Lower lobe of right lung (tissue), 2 donors: ENCODE results near the gene HOXA11. TPM values are rescaled to one million over a fixed set of nuclear protein-coding genes. Genes with fewer than 3 reads are reported as not detected.

Experiments used
- ATAC-seq, 2 donors: fragments of 200-7000 bp; cut with Tn5 transposase; one replicate each; pipeline ENCODE4 v1.9.1; 2020 to 2022; ENCODE audit warnings: mild to moderate bottlenecking in 2 of 2, moderate library complexity in 2 of 2
- DNase-seq: peaks from one replicate; pipeline ENCODE4 v3.0.0-alpha.2; 2020
- H3K27ac ChIP-seq: fragments of 200-600 bp; one replicate; pipeline ENCODE4 v1.8.0; 2022
- H3K27me3 ChIP-seq: fragments of 200-600 bp; one replicate; pipeline ENCODE4 v1.8.0; 2022; ENCODE audit warnings: low read depth
- H3K36me3 ChIP-seq: fragments of 200-600 bp; one replicate; pipeline ENCODE4 v1.8.0; 2022; ENCODE audit warnings: mild to moderate bottlenecking
- H3K4me1 ChIP-seq: fragments of 200-600 bp; one replicate; pipeline ENCODE4 v1.8.0; 2022
- H3K4me3 ChIP-seq: fragments of 200-600 bp; one replicate; pipeline ENCODE4 v1.8.0; 2022; ENCODE audit warnings: mild to moderate bottlenecking
- H3K9me3 ChIP-seq: fragments of 200-600 bp; one replicate; pipeline ENCODE4 v1.8.0; 2022
- intact Hi-C: fragments of 100-400 bp; cut with DNase I; formaldehyde crosslinking; loops from one replicate; pipeline ENCODE4 v1.11.0; 2022
- total RNA-seq: library from RNA; stranded (reverse); fragmentation: NEBNext Ultra II Directional; extraction: Animal tissue kit (Norgen Biotek cat#: 25700); gene quantifications from one replicate; pipeline ENCODE4 v1.2.1, GENCODE V29; 2021
- TF ChIP-seq, protein P1 (sequence below): fragments of 200-600 bp; IDR thresholded peaks from one replicate; pipeline ENCODE4 v1.8.0; 2022; ENCODE audit warnings: antibody characterized with exemption, mild to moderate bottlenecking
- donor health status: DM: no; HTN: yes; CAD: no; lungs with severe emphysema.

HOXA11 gene
- total RNA-seq, 1 donor from 2014 or later, result not detected

DNA sequence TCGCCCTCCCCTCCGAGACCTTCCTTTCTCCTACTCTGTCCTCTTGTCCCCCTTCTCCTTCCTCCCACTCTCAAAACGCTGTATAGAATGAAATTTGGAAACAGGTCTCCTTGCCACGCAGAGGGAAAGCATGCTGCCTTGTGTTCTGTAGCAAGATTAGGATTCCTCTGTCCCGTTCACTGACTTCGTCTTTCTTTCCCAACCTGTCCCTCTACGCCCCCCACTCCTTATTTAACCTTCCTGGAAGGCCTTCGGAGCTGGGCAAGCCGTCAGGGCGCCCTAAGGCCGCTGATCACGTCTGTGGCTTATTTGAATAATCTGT lies 21.0 kb downstream of the HOXA11 start:
- ATAC-seq (no peak), DNase-seq (no peak)
- Histone ChIP-seq H3K36me3 (no peaks in the 10 kb centered on the region), H3K4me3 (peak overlapping the region; percentile 50), H3K27me3 (peaks cover 95% of the 10 kb centered on the region), H3K4me1 (peaks cover 40% of the 10 kb centered on the region), H3K27ac (no peak overlapping the region), H3K9me3 (no peaks in the 10 kb centered on the region)
- intact Hi-C loops, result no loop called here
- TF ChIP-seq, protein P1, sequence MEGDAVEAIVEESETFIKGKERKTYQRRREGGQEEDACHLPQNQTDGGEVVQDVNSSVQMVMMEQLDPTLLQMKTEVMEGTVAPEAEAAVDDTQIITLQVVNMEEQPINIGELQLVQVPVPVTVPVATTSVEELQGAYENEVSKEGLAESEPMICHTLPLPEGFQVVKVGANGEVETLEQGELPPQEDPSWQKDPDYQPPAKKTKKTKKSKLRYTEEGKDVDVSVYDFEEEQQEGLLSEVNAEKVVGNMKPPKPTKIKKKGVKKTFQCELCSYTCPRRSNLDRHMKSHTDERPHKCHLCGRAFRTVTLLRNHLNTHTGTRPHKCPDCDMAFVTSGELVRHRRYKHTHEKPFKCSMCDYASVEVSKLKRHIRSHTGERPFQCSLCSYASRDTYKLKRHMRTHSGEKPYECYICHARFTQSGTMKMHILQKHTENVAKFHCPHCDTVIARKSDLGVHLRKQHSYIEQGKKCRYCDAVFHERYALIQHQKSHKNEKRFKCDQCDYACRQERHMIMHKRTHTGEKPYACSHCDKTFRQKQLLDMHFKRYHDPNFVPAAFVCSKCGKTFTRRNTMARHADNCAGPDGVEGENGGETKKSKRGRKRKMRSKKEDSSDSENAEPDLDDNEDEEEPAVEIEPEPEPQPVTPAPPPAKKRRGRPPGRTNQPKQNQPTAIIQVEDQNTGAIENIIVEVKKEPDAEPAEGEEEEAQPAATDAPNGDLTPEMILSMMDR, result no peak

GRCh38 chr7:27163288-27164044 lies 21.6 kb downstream of the HOXA11 start:
- intact Hi-C loops, result no loop called here
- peaks cover 40% of the 10 kb centered on the region for H3K4me1 ChIP-seq
- no peaks in the 10 kb centered on the region for H3K36me3 ChIP-seq
- no peak overlapping the region for H3K4me3 ChIP-seq
- no peak for ATAC-seq
- no peak overlapping the region for H3K27ac ChIP-seq
- peaks cover 95% of the 10 kb centered on the region for H3K27me3 ChIP-seq
- H3K9me3 ChIP-seq, result no peaks in the 10 kb centered on the region
- TF ChIP-seq, protein P1, result no peak
- no peak for DNase-seq

GRCh38 chr7:27162561-27163287 lies 22.3 kb downstream of the HOXA11 start:
- no peaks in the 10 kb centered on the region for H3K9me3 ChIP-seq
- ATAC-seq (no peak), DNase-seq (no peak)
- H3K4me1 ChIP-seq, result peaks cover 40% of the 10 kb centered on the region
- no peak overlapping the region for H3K4me3 ChIP-seq
- TF ChIP-seq, protein P1, result no peak
- H3K27me3 ChIP-seq, result peaks cover 95% of the 10 kb centered on the region
- H3K27ac ChIP-seq, result no peak overlapping the region
- H3K36me3 ChIP-seq, result no peaks in the 10 kb centered on the region
- intact Hi-C loops, result no loop called here

GRCh38 chr7:27161721-27162560 lies 23.1 kb downstream of the HOXA11 start:
- DNase-seq (peak; percentile 46), ATAC-seq (no peak)
- H3K4me1 ChIP-seq, result peaks cover 44% of the 10 kb centered on the region
- intact Hi-C loops, result no loop called here
- H3K27me3 ChIP-seq, result peaks cover 95% of the 10 kb centered on the region
- TF ChIP-seq, protein P1, result no peak
- H3K27ac ChIP-seq, result no peak overlapping the region
- H3K36me3 ChIP-seq, result no peaks in the 10 kb centered on the region
- no peaks in the 10 kb centered on the region for H3K9me3 ChIP-seq
- peak overlapping the region; percentile 63 for H3K4me3 ChIP-seq

GRCh38 chr7:27161214-27161720 lies 23.8 kb downstream of the HOXA11 start:
- no peaks in the 10 kb centered on the region for H3K9me3 ChIP-seq
- peak; percentile 78 for DNase-seq
- peak overlapping the region; percentile 63 for H3K4me3 ChIP-seq
- ATAC-seq, result peak; percentile 25 to 38
- no peaks in the 10 kb centered on the region for H3K36me3 ChIP-seq
- TF ChIP-seq, protein P1, result no peak
- peaks cover 48% of the 10 kb centered on the region for H3K4me1 ChIP-seq
- H3K27me3 ChIP-seq, result peaks cover 95% of the 10 kb centered on the region
- intact Hi-C loops, result no loop called here
- no peak overlapping the region for H3K27ac ChIP-seq
